ENCODE results near the gene CD37.
"Not testable (repeated sequence)": the region's sequence is repeated elsewhere in the genome, so short reads cannot be mapped to it uniquely, and the experiment has no call there.

CD37 gene

GRCh38 chr19:49301866-49302252 is 33.3 kb upstream of the CD37 start:
- DNase-seq (ENCODE audit: insufficient read length, low spot score) (no peak), FAIRE-seq (no peak)
- TF ChIP-seq POLR2AphosphoS5 (IDR thresholded peaks at IDR 0.05; ENCODE audit: low read depth, low read length): no peak
- TF ChIP-seq PAX5 (IDR thresholded peaks at IDR 0.05; ENCODE audit: insufficient read depth, low read length, severe bottlenecking): no peak
- no peak for TF ChIP-seq SPI1 (IDR thresholded peaks at IDR 0.05; ENCODE audit: low read depth, low read length)
- TF ChIP-seq POLR2A (IDR thresholded peaks at IDR 0.05; ENCODE audit: low read depth, low read length): no peak
- no peak for TF ChIP-seq TAF1 (IDR thresholded peaks at IDR 0.05; ENCODE audit: low read depth, low read length)
- no peak for TF ChIP-seq POU2F2 (IDR thresholded peaks at IDR 0.05; ENCODE audit: low read depth, low read length)

GRCh38 chr19:49306734-49307133 is 28.5 kb upstream of the CD37 start:
- not testable (repeated sequence) for DNase-seq (ENCODE audit: insufficient read length, low spot score); FAIRE-seq

GRCh38 chr19:49309087-49309486 is 26.1 kb upstream of the CD37 start:
- TF ChIP-seq POLR2A (IDR thresholded peaks at IDR 0.05; ENCODE audit: low read depth, low read length) (no peak), POLR2AphosphoS5 (IDR thresholded peaks at IDR 0.05; ENCODE audit: low read depth, low read length) (no peak), PAX5 (IDR thresholded peaks at IDR 0.05; ENCODE audit: insufficient read depth, low read length, severe bottlenecking) (no peak), TAF1 (IDR thresholded peaks at IDR 0.05; ENCODE audit: low read depth, low read length) (no peak), POU2F2 (IDR thresholded peaks at IDR 0.05; ENCODE audit: low read depth, low read length) (no peak)
- DNase-seq (ENCODE audit: insufficient read length, low spot score): no peak
- peak; percentile 23 for FAIRE-seq

GRCh38 chr19:49315111-49315510 is 20.1 kb upstream of the CD37 start:
- no peak for TF ChIP-seq PAX5 (IDR thresholded peaks at IDR 0.05; ENCODE audit: insufficient read depth, low read length, severe bottlenecking)
- TF ChIP-seq POLR2A (IDR thresholded peaks at IDR 0.05; ENCODE audit: low read depth, low read length): no peak
- TF ChIP-seq SPI1 (IDR thresholded peaks at IDR 0.05; ENCODE audit: low read depth, low read length): no peak
- TF ChIP-seq POU2F2 (IDR thresholded peaks at IDR 0.05; ENCODE audit: low read depth, low read length): no peak
- TF ChIP-seq TAF1 (IDR thresholded peaks at IDR 0.05; ENCODE audit: low read depth, low read length): no peak
- TF ChIP-seq POLR2AphosphoS5 (IDR thresholded peaks at IDR 0.05; ENCODE audit: low read depth, low read length): no peak
- DNase-seq (ENCODE audit: insufficient read length, low spot score) (no peak), FAIRE-seq (no peak)

- DNase-seq (ENCODE audit: insufficient read length, low spot score) (no peak), FAIRE-seq (no peak)
- TF ChIP-seq SPI1 (IDR thresholded peaks at IDR 0.05; ENCODE audit: low read depth, low read length) (no peak), PAX5 (IDR thresholded peaks at IDR 0.05; ENCODE audit: insufficient read depth, low read length, severe bottlenecking) (no peak), POU2F2 (IDR thresholded peaks at IDR 0.05; ENCODE audit: low read depth, low read length) (no peak), POLR2A (IDR thresholded peaks at IDR 0.05; ENCODE audit: low read depth, low read length) (no peak), TAF1 (IDR thresholded peaks at IDR 0.05; ENCODE audit: low read depth, low read length) (no peak), POLR2AphosphoS5 (IDR thresholded peaks at IDR 0.05; ENCODE audit: low read depth, low read length) (no peak)
These were observed 18.9 kb upstream of the CD37 start for GRCh38 chr19:49316284-49316683.

- TF ChIP-seq TAF1 (IDR thresholded peaks at IDR 0.05; ENCODE audit: low read depth, low read length) (no peak), SPI1 (IDR thresholded peaks at IDR 0.05; ENCODE audit: low read depth, low read length) (no peak), PAX5 (IDR thresholded peaks at IDR 0.05; ENCODE audit: insufficient read depth, low read length, severe bottlenecking) (no peak), POU2F2 (IDR thresholded peaks at IDR 0.05; ENCODE audit: low read depth, low read length) (no peak), POLR2A (IDR thresholded peaks at IDR 0.05; ENCODE audit: low read depth, low read length) (no peak), POLR2AphosphoS5 (IDR thresholded peaks at IDR 0.05; ENCODE audit: low read depth, low read length) (no peak)
- no peak for FAIRE-seq
- no peak for DNase-seq (ENCODE audit: insufficient read length, low spot score)
These were observed 16.9 kb upstream of the CD37 start for GRCh38 chr19:49318296-49318695.

- FAIRE-seq: peak; percentile 35
- no peak for DNase-seq (ENCODE audit: insufficient read length, low spot score)
- TF ChIP-seq POU2F2 (IDR thresholded peaks at IDR 0.05; ENCODE audit: low read depth, low read length) (no peak), POLR2AphosphoS5 (IDR thresholded peaks at IDR 0.05; ENCODE audit: low read depth, low read length) (no peak), POLR2A (IDR thresholded peaks at IDR 0.05; ENCODE audit: low read depth, low read length) (no peak), PAX5 (IDR thresholded peaks at IDR 0.05; ENCODE audit: insufficient read depth, low read length, severe bottlenecking) (no peak), SPI1 (IDR thresholded peaks at IDR 0.05; ENCODE audit: low read depth, low read length) (no peak), TAF1 (IDR thresholded peaks at IDR 0.05; ENCODE audit: low read depth, low read length) (no peak)
These were observed 10.2 kb upstream of the CD37 start, which contains the start of gene SLC6A16 for GRCh38 chr19:49324801-49325576. Gene SLC6A16 (minus strand): TSS chr19:49325191. CDS start chr19:49311347, 13,844 bp downstream.

GRCh38 chr19:49325756-49326155 is 9.4 kb upstream of the CD37 start:
- not testable (repeated sequence) for FAIRE-seq; DNase-seq (ENCODE audit: insufficient read length, low spot score)

GRCh38 chr19:49326165-49326704 is 9.0 kb upstream of the CD37 start:
- peak; percentile 62 for FAIRE-seq
- no peak for TF ChIP-seq POU2F2 (IDR thresholded peaks at IDR 0.05; ENCODE audit: low read depth, low read length)
- TF ChIP-seq POLR2A (IDR thresholded peaks at IDR 0.05; ENCODE audit: low read depth, low read length): no peak
- TF ChIP-seq PAX5 (IDR thresholded peaks at IDR 0.05; ENCODE audit: insufficient read depth, low read length, severe bottlenecking): no peak
- TF ChIP-seq SPI1 (IDR thresholded peaks at IDR 0.05; ENCODE audit: low read depth, low read length): peak; percentile 90
- no peak for DNase-seq (ENCODE audit: insufficient read length, low spot score)

GRCh38 chr19:49327878-49328544 is 7.2 kb upstream of the CD37 start:
- no peak for FAIRE-seq
- no peak for DNase-seq (ENCODE audit: insufficient read length, low spot score)
- TF ChIP-seq TAF1 (IDR thresholded peaks at IDR 0.05; ENCODE audit: low read depth, low read length): no peak
- TF ChIP-seq POLR2AphosphoS5 (IDR thresholded peaks at IDR 0.05; ENCODE audit: low read depth, low read length): no peak
- TF ChIP-seq SPI1 (IDR thresholded peaks at IDR 0.05; ENCODE audit: low read depth, low read length): no peak
- TF ChIP-seq PAX5 (IDR thresholded peaks at IDR 0.05; ENCODE audit: insufficient read depth, low read length, severe bottlenecking): no peak
- no peak for TF ChIP-seq POU2F2 (IDR thresholded peaks at IDR 0.05; ENCODE audit: low read depth, low read length)

Data from GM12891 (cell line).